ENCODE data around the gene RYR1. TPM values are rescaled to one million over a fixed set of nuclear protein-coding genes. Genes with fewer than 3 reads are reported as not detected.

The RYR1 gene
- total and polyA plus RNA-seq, 4 donors: 2.8 to 7.6 (median 4.0) TPM

DNA sequence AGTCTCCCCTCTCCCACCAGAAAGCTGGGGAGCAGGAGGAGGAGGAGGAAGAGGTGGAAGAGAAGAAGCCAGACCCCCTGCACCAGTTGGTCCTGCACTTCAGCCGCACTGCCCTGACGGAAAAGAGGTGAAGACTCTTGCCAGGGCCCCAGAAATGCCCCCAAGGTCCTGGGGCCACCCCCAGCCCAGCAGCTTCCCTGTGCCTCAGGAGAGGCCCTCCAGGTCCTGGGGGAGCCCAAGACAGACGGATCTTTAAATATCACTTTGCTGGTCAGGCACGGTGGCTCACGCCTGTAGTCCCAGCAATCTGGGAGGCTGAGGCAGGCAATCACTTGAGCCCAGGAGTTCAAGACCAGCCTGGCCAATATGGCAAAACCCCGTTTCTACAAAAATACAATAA lies 95.4 kb downstream of the RYR1 start:
- no peak overlapping the region for H3K27ac ChIP-seq (ENCODE audit: low read depth in 1 of 2, low read length in 1 of 2)
- ATAC-seq (ENCODE audit: insufficient read depth, low FRiP score): no peak
- H3K9ac ChIP-seq (ENCODE audit: insufficient read depth in 1 of 2, low read length in 2 of 2): no peak overlapping the region
- DNase-seq: no peak
- H3K4me1 ChIP-seq (ENCODE audit: control insufficient read depth in 5 of 5, insufficient read depth in 5 of 5, low read length in 5 of 5): no peaks in the 10 kb centered on the region
- H3K27me3 ChIP-seq (ENCODE audit: control insufficient read depth in 3 of 3, insufficient read depth in 3 of 3, low read length in 2 of 3): peaks cover 0 to 3% (median 0%) of the 10 kb centered on the region in 3 donors
- no peak for TF ChIP-seq CTCF (IDR thresholded peaks at IDR 0.05; ENCODE audit: control extremely low read depth, extremely low read depth)
- H3K9me3 ChIP-seq (ENCODE audit: control insufficient read depth in 4 of 4, insufficient read depth in 3 of 4, low read length in 3 of 4): no peaks in the 10 kb centered on the region
- no peak overlapping the region for H3K4me3 ChIP-seq
- H3K36me3 ChIP-seq (ENCODE audit: control insufficient read depth in 4 of 4, insufficient read depth in 4 of 4, low read length in 4 of 4): no peaks in the 10 kb centered on the region
- WGBS, 2 donors: 85 to 93% methylated on average over 6 of the region's 6 CpGs

DNA sequence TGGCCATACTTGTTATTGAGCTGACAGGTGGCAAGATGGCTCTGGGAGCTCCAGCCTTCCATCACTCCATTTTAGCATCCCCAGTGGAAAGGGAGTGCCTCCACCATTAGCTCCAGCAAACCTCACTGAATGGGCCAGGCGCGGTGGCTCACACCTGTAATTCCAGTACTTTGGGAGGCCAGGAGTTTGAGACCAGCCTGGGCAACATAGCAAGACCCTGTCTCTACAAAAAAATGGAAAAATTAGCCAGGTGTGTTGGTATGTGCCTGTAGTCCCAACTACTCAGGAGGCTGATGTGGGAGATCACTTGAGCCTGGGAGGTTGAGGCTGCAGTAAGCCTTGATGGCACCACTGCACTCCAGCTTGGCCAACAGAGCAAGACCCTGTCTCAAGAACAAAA lies 98.0 kb downstream of the RYR1 start:
- ATAC-seq (ENCODE audit: insufficient read depth, low FRiP score): no peak
- H3K9me3 ChIP-seq (ENCODE audit: control insufficient read depth in 4 of 4, insufficient read depth in 3 of 4, low read length in 3 of 4): peaks cover 0 to 13% (median 2%) of the 10 kb centered on the region in 4 donors
- WGBS, 2 donors: 96 to 100% methylated on average over 2 of the region's 2 CpGs
- no peak overlapping the region for H3K27ac ChIP-seq (ENCODE audit: low read depth in 1 of 2, low read length in 1 of 2)
- no peaks in the 10 kb centered on the region for H3K4me1 ChIP-seq (ENCODE audit: control insufficient read depth in 5 of 5, insufficient read depth in 5 of 5, low read length in 5 of 5)
- no peaks in the 10 kb centered on the region for H3K36me3 ChIP-seq (ENCODE audit: control insufficient read depth in 4 of 4, insufficient read depth in 4 of 4, low read length in 4 of 4)
- no peak overlapping the region for H3K4me3 ChIP-seq
- peaks cover 0 to 3% (median 0%) of the 10 kb centered on the region in 3 donors for H3K27me3 ChIP-seq (ENCODE audit: control insufficient read depth in 3 of 3, insufficient read depth in 3 of 3, low read length in 2 of 3)
- no peak overlapping the region for H3K9ac ChIP-seq (ENCODE audit: insufficient read depth in 1 of 2, low read length in 2 of 2)
- TF ChIP-seq CTCF (IDR thresholded peaks at IDR 0.05; ENCODE audit: control extremely low read depth, extremely low read depth): no peak
- DNase-seq: no peak

GRCh38 chr19:38532939-38533338 lies 99.4 kb downstream of the RYR1 start:
- no peaks in the 10 kb centered on the region for H3K36me3 ChIP-seq (ENCODE audit: control insufficient read depth in 4 of 4, insufficient read depth in 4 of 4, low read length in 4 of 4)
- no peak for DNase-seq
- ATAC-seq (ENCODE audit: insufficient read depth, low FRiP score): no peak
- peaks cover 0 to 3% (median 0%) of the 10 kb centered on the region in 3 donors for H3K27me3 ChIP-seq (ENCODE audit: control insufficient read depth in 3 of 3, insufficient read depth in 3 of 3, low read length in 2 of 3)
- H3K9me3 ChIP-seq (ENCODE audit: control insufficient read depth in 4 of 4, insufficient read depth in 3 of 4, low read length in 3 of 4): peaks cover 0 to 16% (median 2%) of the 10 kb centered on the region in 4 donors
- 87 to 97% methylated on average over 3 of the region's 3 CpGs for WGBS, 2 donors
- H3K4me1 ChIP-seq (ENCODE audit: control insufficient read depth in 5 of 5, insufficient read depth in 5 of 5, low read length in 5 of 5): no peaks in the 10 kb centered on the region
- no peak for TF ChIP-seq CTCF (IDR thresholded peaks at IDR 0.05; ENCODE audit: control extremely low read depth, extremely low read depth)
- no peak overlapping the region for H3K4me3 ChIP-seq
- H3K27ac ChIP-seq (ENCODE audit: low read depth in 1 of 2, low read length in 1 of 2): no peak overlapping the region
- H3K9ac ChIP-seq (ENCODE audit: insufficient read depth in 1 of 2, low read length in 2 of 2): no peak overlapping the region

GRCh38 chr19:38534574-38534973 lies 101.1 kb downstream of the RYR1 start:
- H3K9me3 ChIP-seq (ENCODE audit: control insufficient read depth in 4 of 4, insufficient read depth in 3 of 4, low read length in 3 of 4): peaks cover 0 to 16% (median 2%) of the 10 kb centered on the region in 4 donors
- no peak overlapping the region for H3K9ac ChIP-seq (ENCODE audit: insufficient read depth in 1 of 2, low read length in 2 of 2)
- no peak overlapping the region for H3K27ac ChIP-seq (ENCODE audit: low read depth in 1 of 2, low read length in 1 of 2)
- H3K36me3 ChIP-seq (ENCODE audit: control insufficient read depth in 4 of 4, insufficient read depth in 4 of 4, low read length in 4 of 4): no peaks in the 10 kb centered on the region
- H3K4me3 ChIP-seq: no peak overlapping the region
- H3K4me1 ChIP-seq (ENCODE audit: control insufficient read depth in 5 of 5, insufficient read depth in 5 of 5, low read length in 5 of 5): no peaks in the 10 kb centered on the region
- peaks cover 0 to under 1% (median 0%) of the 10 kb centered on the region in 3 donors for H3K27me3 ChIP-seq (ENCODE audit: control insufficient read depth in 3 of 3, insufficient read depth in 3 of 3, low read length in 2 of 3)
- 96 to 98% methylated on average over 8 of the region's 8 CpGs for WGBS, 2 donors
- DNase-seq (no peak), ATAC-seq (ENCODE audit: insufficient read depth, low FRiP score) (no peak)
- no peak for TF ChIP-seq CTCF (IDR thresholded peaks at IDR 0.05; ENCODE audit: control extremely low read depth, extremely low read depth)
